Tongue (tissue), 2 donors: ENCODE results near the gene DCLRE1B. TPM values are rescaled to one million over a fixed set of nuclear protein-coding genes. Genes with fewer than 3 reads are reported as not detected.

Experiments used
- DNase-seq: peaks from one replicate; pipeline ENCODE4 v3.0.0-alpha.2; 2015
- total RNA-seq: library from RNA; depleted of rRNA; stranded (reverse); fragments of >200 nt; gene quantifications from one replicate; pipeline ENCODE4 v1.2.3, GENCODE V29; 2014

The DCLRE1B gene
- total RNA-seq, 1 donor from 2014 or later: 5.9 TPM

- DNase-seq: no peak
These were observed 23.2 kb downstream of the DCLRE1B start for GRCh38 chr1:113928187-113928930.

- peak; percentile 98 for DNase-seq
These were observed 24.0 kb downstream of the DCLRE1B start, which contains the start of gene HIPK1 for GRCh38 chr1:113928941-113929749. TSS of gene HIPK1 (plus strand) at chr1:113929324.

GRCh38 chr1:113929750-113930498 lies 24.8 kb downstream of the DCLRE1B start:
- DNase-seq: peak; percentile 77

- peak; percentile 69 for DNase-seq
These were observed 25.5 kb downstream of the DCLRE1B start for GRCh38 chr1:113930499-113931161.

- DNase-seq: no peak
These were observed 26.3 kb downstream of the DCLRE1B start for GRCh38 chr1:113931451-113931851.

GRCh38 chr1:113934006-113934405 lies 28.9 kb downstream of the DCLRE1B start:
- DNase-seq: no peak

- no peak for DNase-seq
These were observed 29.5 kb downstream of the DCLRE1B start for GRCh38 chr1:113934511-113935055.

GRCh38 chr1:113935176-113935575 lies 30.1 kb downstream of the DCLRE1B start:
- no peak for DNase-seq

- no peak for DNase-seq
These were observed 30.8 kb downstream of the DCLRE1B start for GRCh38 chr1:113935970-113936369.

- no peak for DNase-seq
These were observed 32.0 kb downstream of the DCLRE1B start for GRCh38 chr1:113937146-113937545.

GRCh38 chr1:113938192-113938591 lies 33.1 kb downstream of the DCLRE1B start:
- no peak for DNase-seq

- no peak for DNase-seq
These were observed 35.5 kb downstream of the DCLRE1B start for GRCh38 chr1:113940365-113941244.

- no peak for DNase-seq
These were observed 36.1 kb downstream of the DCLRE1B start for GRCh38 chr1:113941245-113941559.

- no peak for DNase-seq
These were observed 37.4 kb downstream of the DCLRE1B start for GRCh38 chr1:113942527-113942926.

GRCh38 chr1:113943028-113943811 lies 38.1 kb downstream of the DCLRE1B start:
- DNase-seq: no peak

- DNase-seq: no peak
These were observed 40.2 kb downstream of the DCLRE1B start for GRCh38 chr1:113945329-113945728.

- no peak for DNase-seq
These were observed 41.0 kb downstream of the DCLRE1B start for GRCh38 chr1:113946112-113946511.

GRCh38 chr1:113946678-113947387 lies 41.7 kb downstream of the DCLRE1B start:
- no peak for DNase-seq

- DNase-seq: no peak
These were observed 42.4 kb downstream of the DCLRE1B start for GRCh38 chr1:113947388-113948107.
